Osteocyte (in vitro differentiated cells): ENCODE results near the gene KDM3B. TPM values are rescaled to one million over a fixed set of nuclear protein-coding genes. Genes with fewer than 3 reads are reported as not detected.

ENCODE experiments used
- DNase-seq: peaks from one replicate; pipeline ENCODE4 v3.0.0; 2021; ENCODE audit warnings: mixed read lengths; ENCODE audit not compliant: unreplicated experiment; ENCODE audit errors: extremely low spot score
- H3K27ac Mint-ChIP-seq: one replicate; pipeline ENCODE4 v1.8.0; 2021; ENCODE audit warnings: mild to moderate bottlenecking, mixed read lengths; ENCODE audit not compliant: unreplicated experiment
- H3K27me3 Mint-ChIP-seq: one replicate; pipeline ENCODE4 v1.8.0; 2021; ENCODE audit warnings: mixed read lengths; ENCODE audit not compliant: unreplicated experiment
- H3K36me3 Mint-ChIP-seq: one replicate; pipeline ENCODE4 v1.8.0; 2021; ENCODE audit warnings: mixed read lengths; ENCODE audit not compliant: unreplicated experiment
- H3K4me1 Mint-ChIP-seq: one replicate; pipeline ENCODE4 v1.8.0; 2021; ENCODE audit warnings: mixed read lengths; ENCODE audit not compliant: unreplicated experiment
- H3K4me3 Mint-ChIP-seq: one replicate; pipeline ENCODE4 v1.8.0; 2021; ENCODE audit warnings: mild to moderate bottlenecking, moderate library complexity, mixed read lengths; ENCODE audit not compliant: unreplicated experiment
- H3K9me3 Mint-ChIP-seq: one replicate; pipeline ENCODE4 v1.8.0; 2021; ENCODE audit warnings: mixed read lengths; ENCODE audit not compliant: unreplicated experiment
- CTCF ChIP-seq: fragments of 200-600 bp; sonication (generic); IDR thresholded peaks from 2 replicates; pipeline ENCODE4 v1.5.0; 2021; ENCODE audit warnings: antibody characterized with exemption, mild to moderate bottlenecking, moderate library complexity
- total RNA-seq: library from RNA; stranded (reverse); gene quantifications from 2 replicates; pipeline ENCODE4 v1.2.1, GENCODE V29; 2021

KDM3B gene
- total RNA-seq, 1 donor from 2014 or later = 65.2 TPM

- Mint-ChIP-seq H3K4me3 (no peak overlapping the region), H3K9me3 (no peaks in the 10 kb centered on the region)
- TF ChIP-seq CTCF = no peak
Measured at GRCh38 chr5:138458856-138459255, 106.4 kb downstream of the KDM3B start.

GRCh38 chr5:138459311-138459933 lies 106.9 kb downstream of the KDM3B start:
- Mint-ChIP-seq H3K27ac (no peak overlapping the region), H3K4me1 (peaks cover 8% of the 10 kb centered on the region), H3K36me3 (no peaks in the 10 kb centered on the region), H3K4me3 (no peak overlapping the region), H3K9me3 (no peaks in the 10 kb centered on the region), H3K27me3 (no peaks in the 10 kb centered on the region)
- DNase-seq = no peak
- no peak for TF ChIP-seq CTCF

More at GRCh38 chr5:138458856-138459255, 106.4 kb downstream of the KDM3B start:
- Mint-ChIP-seq H3K27ac (no peak overlapping the region), H3K4me1 (peaks cover 8% of the 10 kb centered on the region), H3K27me3 (no peaks in the 10 kb centered on the region), H3K36me3 (no peaks in the 10 kb centered on the region)
- DNase-seq = no peak

- Mint-ChIP-seq H3K4me3 (no peak overlapping the region), H3K4me1 (peaks cover 8% of the 10 kb centered on the region), H3K36me3 (no peaks in the 10 kb centered on the region), H3K27me3 (no peaks in the 10 kb centered on the region), H3K9me3 (no peaks in the 10 kb centered on the region), H3K27ac (no peak overlapping the region)
- no peak for TF ChIP-seq CTCF
- no peak for DNase-seq
Measured at GRCh38 chr5:138460032-138460693, 107.7 kb downstream of the KDM3B start.

- peaks cover 1% of the 10 kb centered on the region for H3K36me3 Mint-ChIP-seq
- H3K9me3 Mint-ChIP-seq = no peaks in the 10 kb centered on the region
- no peak overlapping the region for H3K27ac Mint-ChIP-seq
- H3K27me3 Mint-ChIP-seq = no peaks in the 10 kb centered on the region
- H3K4me1 Mint-ChIP-seq = peaks cover 9% of the 10 kb centered on the region
- TF ChIP-seq CTCF = no peak
- no peak for DNase-seq
- H3K4me3 Mint-ChIP-seq = peak overlapping the region; percentile 26
Measured at GRCh38 chr5:138461343-138462125, 109.0 kb downstream of the KDM3B start.
